ENCODE measurements around the gene WASHC4. TPM values are rescaled to one million over a fixed set of nuclear protein-coding genes. Genes with fewer than 3 reads are reported as not detected.

WASHC4 gene
- total RNA-seq, 1 donor: 148 TPM

GRCh38 chr12:105162174-105162573 is 54.6 kb downstream of the WASHC4 start:
- no peak for TF ChIP-seq CTCF (IDR thresholded peaks at IDR 0.05; ENCODE audit: insufficient read depth, low read depth, low read length)
- DNase-seq (ENCODE audit: low read depth): no peak
- no peak overlapping the region for H3K4me3 ChIP-seq (ENCODE audit: low read depth, low read length)

GRCh38 chr12:105164068-105164467 is 56.5 kb downstream of the WASHC4 start:
- no peak overlapping the region for H3K4me3 ChIP-seq (ENCODE audit: low read depth, low read length)
- DNase-seq (ENCODE audit: low read depth): no peak
- TF ChIP-seq CTCF (IDR thresholded peaks at IDR 0.05; ENCODE audit: insufficient read depth, low read depth, low read length): no peak

- no peak overlapping the region for H3K4me3 ChIP-seq (ENCODE audit: low read depth, low read length)
- DNase-seq (ENCODE audit: low read depth): peak; percentile 61
Measured at GRCh38 chr12:105166736-105167135, 59.2 kb downstream of the WASHC4 start.

GRCh38 chr12:105167346-105167745 is 59.8 kb downstream of the WASHC4 start:
- no peak overlapping the region for H3K4me3 ChIP-seq (ENCODE audit: low read depth, low read length)
- no peak for TF ChIP-seq CTCF (IDR thresholded peaks at IDR 0.05; ENCODE audit: insufficient read depth, low read depth, low read length)
- peak; percentile 48 for DNase-seq (ENCODE audit: low read depth)

More at GRCh38 chr12:105166736-105167135, 59.2 kb downstream of the WASHC4 start:
- no peak for TF ChIP-seq CTCF (IDR thresholded peaks at IDR 0.05; ENCODE audit: insufficient read depth, low read depth, low read length)

- H3K4me3 ChIP-seq (ENCODE audit: low read depth, low read length): no peak overlapping the region
- DNase-seq (ENCODE audit: low read depth): no peak
- no peak for TF ChIP-seq CTCF (IDR thresholded peaks at IDR 0.05; ENCODE audit: insufficient read depth, low read depth, low read length)
Measured at GRCh38 chr12:105168006-105168405, 60.5 kb downstream of the WASHC4 start.

GRCh38 chr12:105170139-105170538 is 62.6 kb downstream of the WASHC4 start:
- DNase-seq (ENCODE audit: low read depth): no peak
- no peak overlapping the region for H3K4me3 ChIP-seq (ENCODE audit: low read depth, low read length)
- TF ChIP-seq CTCF (IDR thresholded peaks at IDR 0.05; ENCODE audit: insufficient read depth, low read depth, low read length): no peak

- DNase-seq (ENCODE audit: low read depth): no peak
- no peak for TF ChIP-seq CTCF (IDR thresholded peaks at IDR 0.05; ENCODE audit: insufficient read depth, low read depth, low read length)
- H3K4me3 ChIP-seq (ENCODE audit: low read depth, low read length): no peak overlapping the region
Measured at GRCh38 chr12:105171691-105172436, 64.3 kb downstream of the WASHC4 start.

All from fibroblast of villous mesenchyme (primary cell).